ES-I3 (cell line): ENCODE measurements around the gene RGS6.

Experiments used
- H3K36me3 ChIP-seq: 2 replicates; pipeline ENCODE4 v1.6.1; 2013; ENCODE audit warnings: mild to moderate bottlenecking, low read length, control low read depth, moderate library complexity; ENCODE audit not compliant: insufficient read depth
- H3K4me1 ChIP-seq: 2 replicates; pipeline ENCODE4 v1.6.1; 2013; ENCODE audit warnings: mild to moderate bottlenecking, control low read depth, low read length; ENCODE audit not compliant: insufficient read depth
- H3K9ac ChIP-seq: 2 replicates; pipeline ENCODE4 v1.6.1; 2013; ENCODE audit warnings: low read depth, mild to moderate bottlenecking, low read length, moderate library complexity
- H3K9me3 ChIP-seq: 2 replicates; pipeline ENCODE4 v1.6.1; 2013; ENCODE audit warnings: mild to moderate bottlenecking, low read length, moderate library complexity; ENCODE audit not compliant: control insufficient read depth, insufficient read depth

RGS6 gene

DNA sequence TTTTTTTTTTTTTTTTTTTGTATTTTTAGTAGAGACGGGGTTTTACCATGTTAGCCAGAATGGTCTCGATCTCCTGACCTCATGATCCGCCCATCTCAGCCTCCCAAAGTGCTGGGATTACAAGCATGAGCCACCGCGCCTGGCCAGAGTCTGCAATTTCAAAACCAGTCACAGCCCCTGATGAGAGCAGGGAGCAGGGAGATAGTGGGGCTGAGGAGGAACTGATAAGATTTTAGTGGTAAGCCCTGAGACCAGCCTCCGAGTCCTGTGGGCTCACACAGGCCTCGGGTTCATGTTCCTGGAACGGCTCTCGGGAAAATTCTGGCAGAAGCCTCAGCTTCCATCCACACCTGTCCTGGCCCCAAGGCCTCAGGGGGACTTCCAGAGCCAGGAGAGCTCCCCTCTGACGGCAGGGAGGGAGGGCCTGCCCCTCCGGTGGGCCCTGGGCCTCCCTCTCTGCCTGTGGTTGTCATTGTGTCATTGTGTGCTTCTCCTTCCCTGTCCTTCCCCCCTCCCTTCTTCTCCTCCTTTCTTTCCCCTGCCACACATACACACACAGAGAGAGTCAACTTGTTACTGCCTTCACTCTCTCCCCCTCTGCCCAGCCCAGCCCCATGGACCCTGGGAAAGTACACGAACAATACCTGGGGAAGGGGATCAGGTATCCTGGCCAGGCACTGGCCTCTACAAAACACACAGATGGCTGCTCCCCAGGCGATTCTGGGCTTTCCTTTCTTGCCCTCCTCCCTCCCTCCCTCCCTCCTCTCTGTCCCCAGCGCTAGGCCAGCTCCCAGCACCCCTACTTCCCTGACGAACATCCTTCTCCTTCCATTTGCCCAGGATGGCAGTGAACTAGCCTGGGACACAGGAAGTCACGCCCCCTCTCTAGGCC is 667.6 kb downstream of the RGS6 start:
- no peak overlapping the region for H3K9ac ChIP-seq
- peaks cover 5% of the 10 kb centered on the region; the same call in 1 of the 2 replicates for H3K4me1 ChIP-seq
- H3K9me3 ChIP-seq, result no peaks in the 10 kb centered on the region
- no peaks in the 10 kb centered on the region for H3K36me3 ChIP-seq

DNA sequence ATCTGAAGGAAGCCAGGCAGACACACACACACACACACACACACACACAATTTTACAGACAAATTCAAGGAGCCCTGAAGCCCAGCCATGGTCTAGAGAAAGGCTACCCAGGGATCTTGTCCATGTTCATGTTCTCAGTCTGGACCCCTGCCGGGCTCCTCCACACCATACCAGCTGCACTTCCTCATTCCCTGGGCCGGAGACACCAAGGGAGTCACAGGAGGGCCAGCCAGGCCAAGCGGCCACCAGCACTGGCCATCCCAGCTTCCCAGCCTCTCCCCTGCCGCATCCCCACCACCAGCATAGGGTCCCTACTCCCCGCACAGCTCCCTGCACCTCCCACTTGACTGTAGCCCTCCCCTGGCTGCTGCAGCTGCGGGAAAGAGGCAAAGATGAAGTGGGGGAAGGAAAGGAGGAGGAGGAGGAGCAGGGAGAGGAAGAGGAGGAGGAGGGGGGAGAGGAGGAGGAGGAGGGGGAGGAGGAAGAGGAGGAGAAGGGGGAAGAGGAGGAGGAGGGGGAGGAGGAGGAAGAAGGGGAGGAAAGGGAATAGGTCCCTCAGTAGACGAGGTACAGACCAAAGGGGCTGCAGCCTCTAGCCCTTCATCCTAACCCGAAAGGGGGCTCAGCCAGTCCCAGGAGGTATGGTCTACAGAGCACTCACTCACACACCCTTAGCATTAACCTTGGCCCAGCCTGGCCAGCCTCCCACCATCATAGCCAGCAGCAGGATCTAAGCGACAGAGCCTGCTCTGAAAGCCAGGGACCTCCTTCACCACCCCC is 668.5 kb downstream of the RGS6 start:
- Histone ChIP-seq H3K9ac (no peak overlapping the region), H3K36me3 (no peaks in the 10 kb centered on the region), H3K4me1 (peaks cover 5% of the 10 kb centered on the region; the same call in 1 of the 2 replicates), H3K9me3 (no peaks in the 10 kb centered on the region)

DNA sequence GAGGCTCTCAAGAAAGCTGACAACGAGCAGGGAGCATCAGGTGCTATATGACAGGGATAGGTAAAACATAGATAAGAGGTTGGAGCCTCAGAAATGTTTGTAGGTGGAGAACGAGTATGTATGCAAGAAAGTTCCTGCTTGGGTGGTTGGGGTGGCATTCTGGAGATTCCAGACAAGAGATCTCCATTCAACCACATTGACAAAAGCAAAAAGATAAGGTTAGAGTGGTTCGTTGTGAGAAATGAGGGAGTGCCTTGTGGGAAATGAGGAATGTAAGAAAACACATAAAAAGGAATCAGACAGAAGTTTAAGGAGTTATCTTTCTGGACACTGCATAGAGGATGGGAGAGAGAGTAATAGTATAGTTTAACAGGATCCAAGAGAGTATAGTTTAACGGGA is 671.4 kb downstream of the RGS6 start:
- Histone ChIP-seq H3K36me3 (no peaks in the 10 kb centered on the region), H3K4me1 (peaks cover 20% of the 10 kb centered on the region), H3K9me3 (no peaks in the 10 kb centered on the region), H3K9ac (no peak overlapping the region)

DNA sequence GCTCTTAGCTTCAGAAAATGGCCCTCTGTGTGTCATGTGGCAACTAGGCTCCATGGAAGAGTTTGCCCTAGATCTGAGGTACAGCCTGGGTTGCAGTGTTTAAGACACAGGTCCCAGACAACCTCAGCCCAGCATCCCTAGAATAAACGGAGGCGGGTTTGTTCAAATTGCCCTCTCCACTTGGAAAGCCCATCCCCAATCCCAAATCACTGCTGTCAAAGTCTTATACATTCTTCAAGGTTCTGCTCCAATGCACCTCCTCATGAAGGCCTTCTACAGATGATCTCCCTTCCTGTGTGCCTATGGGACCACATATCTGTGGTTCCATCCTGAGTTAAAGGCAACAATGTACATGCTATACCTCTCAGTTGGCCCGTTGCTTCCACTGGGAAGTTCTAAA is 671.9 kb downstream of the RGS6 start:
- Histone ChIP-seq H3K36me3 (no peaks in the 10 kb centered on the region), H3K4me1 (peaks cover 20% of the 10 kb centered on the region), H3K9ac (no peak overlapping the region), H3K9me3 (no peaks in the 10 kb centered on the region)

DNA sequence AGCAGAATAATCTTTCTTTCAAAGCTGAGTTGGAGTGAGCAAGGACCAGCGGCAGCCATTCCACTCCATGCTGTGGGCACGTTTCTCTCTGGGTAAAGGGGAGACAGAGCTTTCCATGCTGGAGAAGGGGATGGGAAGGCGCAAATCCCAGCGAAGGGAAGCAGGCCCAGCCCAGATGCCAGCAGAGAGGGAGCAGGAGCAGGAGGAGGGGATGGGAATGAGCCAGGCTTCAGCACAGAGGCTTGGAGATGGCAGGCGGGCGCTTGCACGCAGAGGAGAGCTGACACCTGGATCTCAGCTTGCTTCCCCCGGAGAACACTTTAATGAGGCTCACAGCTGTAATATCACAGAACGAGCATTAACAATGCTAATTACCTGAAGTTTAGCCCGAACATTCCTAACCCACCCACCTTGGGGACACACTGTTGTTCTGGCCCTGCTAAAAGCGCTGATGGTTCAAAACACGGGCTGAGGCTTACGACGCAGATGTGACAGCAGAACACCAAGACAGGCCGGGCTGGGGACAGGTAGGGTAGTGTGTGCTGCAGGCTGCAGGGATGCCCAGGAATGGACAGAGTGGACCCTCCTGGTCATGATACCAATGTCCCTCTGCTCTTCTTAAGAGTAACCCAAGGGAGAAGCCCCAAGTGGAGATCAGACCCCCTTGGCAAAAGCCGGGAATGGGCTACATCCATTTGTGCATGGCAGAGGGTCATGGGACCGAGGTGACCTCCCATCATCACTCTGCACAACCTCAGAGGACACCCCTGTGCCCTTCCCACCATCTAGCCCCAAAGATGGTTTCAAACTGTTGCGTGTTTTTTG is 673.1 kb downstream of the RGS6 start:
- H3K36me3 ChIP-seq, result no peaks in the 10 kb centered on the region
- peaks cover 15% of the 10 kb centered on the region for H3K4me1 ChIP-seq
- no peak overlapping the region for H3K9ac ChIP-seq
- H3K9me3 ChIP-seq, result no peaks in the 10 kb centered on the region

DNA sequence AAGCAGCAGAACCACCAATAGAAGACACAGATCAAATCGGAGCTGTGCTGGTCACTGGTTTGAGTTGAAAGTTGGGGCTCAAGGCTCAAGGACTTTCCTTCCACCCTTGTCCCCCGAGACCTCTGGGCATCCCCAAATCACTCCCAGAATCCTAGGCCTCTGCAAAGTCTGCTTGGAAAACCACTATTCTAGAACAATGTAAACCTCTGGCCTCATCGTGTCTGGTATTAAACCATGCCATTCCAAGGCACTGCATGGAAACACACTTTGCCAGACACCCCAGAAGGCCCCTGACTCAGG is 673.6 kb downstream of the RGS6 start:
- H3K36me3 ChIP-seq, result no peaks in the 10 kb centered on the region
- H3K4me1 ChIP-seq, result peaks cover 15% of the 10 kb centered on the region
- H3K9me3 ChIP-seq, result no peaks in the 10 kb centered on the region
- H3K9ac ChIP-seq, result no peak overlapping the region

DNA sequence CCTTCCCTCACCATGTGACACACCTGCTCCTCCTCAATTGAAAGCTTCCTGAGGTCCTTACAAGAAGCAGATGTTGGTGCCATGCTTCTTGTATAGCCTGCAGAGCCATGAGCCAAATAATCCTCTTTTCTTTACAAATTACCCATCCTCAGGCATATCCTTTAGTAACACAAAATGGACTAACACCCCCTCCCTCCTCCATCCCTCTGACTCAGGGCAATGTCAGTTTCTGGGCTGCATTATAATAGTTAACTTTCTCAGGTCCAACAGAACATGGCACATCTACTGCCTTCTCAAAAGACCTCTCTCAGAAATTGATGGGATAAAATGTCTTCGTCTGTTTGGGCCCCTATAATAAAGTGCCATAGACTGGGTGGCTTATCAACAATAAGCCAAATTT is 674.6 kb downstream of the RGS6 start:
- Histone ChIP-seq H3K4me1 (peaks cover 15% of the 10 kb centered on the region), H3K9me3 (no peaks in the 10 kb centered on the region), H3K36me3 (no peaks in the 10 kb centered on the region), H3K9ac (no peak overlapping the region)

DNA sequence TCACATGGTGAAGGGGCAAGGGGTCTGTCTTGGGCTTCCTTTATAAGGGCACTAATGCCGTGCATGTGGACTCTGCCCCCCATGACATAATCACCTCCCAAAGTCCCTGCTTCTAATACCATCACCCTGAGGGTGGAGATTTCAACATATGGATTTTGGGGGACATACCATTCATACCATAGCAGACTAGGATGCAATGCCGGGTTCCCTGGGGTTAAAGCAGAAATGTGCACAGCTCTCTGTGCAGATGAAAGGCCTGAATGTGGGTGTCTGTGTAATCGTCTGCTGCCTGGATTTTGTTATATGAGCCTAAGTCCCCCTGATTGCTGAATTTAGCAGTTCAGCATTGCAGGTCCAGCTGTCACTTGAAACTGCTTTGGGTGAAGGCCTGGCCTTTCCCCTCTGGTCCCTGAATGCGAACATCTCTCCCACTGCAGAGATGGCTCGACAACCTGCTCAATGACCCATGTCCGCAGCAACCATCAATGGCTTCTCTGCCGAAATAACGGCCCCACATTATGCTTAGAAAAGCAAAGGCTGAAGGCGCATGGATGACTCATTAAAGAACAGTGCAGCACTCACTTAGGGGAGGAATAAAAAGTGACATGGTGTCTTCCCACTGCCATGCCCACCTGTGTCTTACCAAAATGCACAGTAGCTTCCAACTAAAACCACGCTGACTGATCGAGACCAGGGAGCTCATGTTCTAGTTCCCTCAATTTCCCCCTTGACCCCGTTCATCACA is 675.3 kb downstream of the RGS6 start:
- Histone ChIP-seq H3K9me3 (no peaks in the 10 kb centered on the region), H3K9ac (no peak overlapping the region), H3K4me1 (peaks cover 15% of the 10 kb centered on the region), H3K36me3 (no peaks in the 10 kb centered on the region)

DNA sequence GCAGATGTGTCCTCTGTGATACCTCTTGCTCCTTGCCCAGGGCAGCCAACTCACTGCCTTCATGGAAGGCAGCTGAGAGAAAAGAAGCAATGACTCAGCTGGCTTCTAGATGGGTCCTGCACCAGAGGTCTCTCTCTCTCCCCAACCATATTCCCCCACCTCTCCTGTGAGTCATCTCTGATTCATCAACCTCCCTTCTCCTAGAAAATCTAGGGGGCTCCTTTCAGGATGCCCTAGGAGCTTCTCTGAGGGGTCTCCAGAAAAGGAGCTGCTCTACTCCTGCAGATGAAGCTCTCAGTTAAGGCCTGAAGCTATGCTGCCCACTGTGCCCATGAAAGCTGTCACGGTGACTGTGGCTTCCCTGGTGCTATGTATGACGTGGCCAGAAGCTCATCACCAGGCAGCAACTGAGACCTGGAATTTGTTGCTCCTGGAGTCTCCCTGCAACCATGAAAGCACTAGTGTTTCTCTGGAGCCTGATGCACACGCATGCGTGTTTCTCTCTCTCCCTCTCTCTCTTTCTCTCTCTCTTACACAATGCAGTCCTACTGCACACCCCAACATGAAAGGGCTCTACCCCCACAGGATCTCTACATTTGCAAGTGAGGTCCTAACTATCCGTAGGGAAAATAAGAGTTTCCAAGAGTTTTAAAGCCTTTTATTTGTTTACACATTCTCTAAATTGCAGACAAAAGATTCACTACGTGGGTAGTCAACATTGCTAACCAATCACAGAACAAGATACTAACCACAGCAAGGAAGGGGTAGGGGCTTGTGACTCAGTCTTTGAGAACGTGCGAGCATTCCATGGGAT is 676.4 kb downstream of the RGS6 start:
- no peak overlapping the region for H3K9ac ChIP-seq
- H3K36me3 ChIP-seq, result no peaks in the 10 kb centered on the region
- H3K9me3 ChIP-seq, result no peaks in the 10 kb centered on the region
- H3K4me1 ChIP-seq, result peaks cover 15% of the 10 kb centered on the region

DNA sequence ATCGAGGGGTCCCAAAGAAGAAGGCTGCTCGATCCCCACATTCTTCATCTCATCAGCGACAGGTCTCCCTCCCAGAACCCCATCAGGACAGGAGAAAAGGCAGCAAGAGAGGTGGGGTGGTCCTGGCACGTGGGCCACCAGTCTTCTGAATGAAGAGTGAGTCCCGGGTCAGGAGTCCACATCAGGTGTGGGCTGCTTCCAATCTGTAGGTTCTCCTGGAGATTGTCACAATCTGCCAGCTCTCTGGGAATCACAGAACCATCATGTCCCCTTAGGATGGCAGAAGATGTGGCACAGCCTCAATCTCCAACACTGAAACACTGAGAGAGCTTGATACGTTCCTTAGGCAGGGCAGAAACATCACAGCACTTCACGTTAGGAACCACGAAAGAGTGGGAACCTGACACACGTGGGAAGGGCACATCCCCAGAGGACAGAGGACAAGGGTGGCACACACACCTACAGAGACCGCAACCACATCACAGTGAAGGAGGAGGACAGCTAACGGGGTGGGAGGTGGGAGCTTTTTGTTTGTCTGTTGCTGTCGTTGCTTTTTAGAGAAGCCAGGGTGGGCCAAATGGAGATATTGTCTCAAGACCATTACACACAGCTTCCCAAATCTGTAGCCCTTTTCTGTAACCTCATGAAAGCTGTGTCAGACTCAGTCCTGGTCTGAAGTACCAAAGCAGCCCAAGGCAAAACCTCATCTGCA is 677.1 kb downstream of the RGS6 start:
- Histone ChIP-seq H3K9ac (no peak overlapping the region), H3K36me3 (no peaks in the 10 kb centered on the region), H3K4me1 (peaks cover 15% of the 10 kb centered on the region), H3K9me3 (no peaks in the 10 kb centered on the region)

DNA sequence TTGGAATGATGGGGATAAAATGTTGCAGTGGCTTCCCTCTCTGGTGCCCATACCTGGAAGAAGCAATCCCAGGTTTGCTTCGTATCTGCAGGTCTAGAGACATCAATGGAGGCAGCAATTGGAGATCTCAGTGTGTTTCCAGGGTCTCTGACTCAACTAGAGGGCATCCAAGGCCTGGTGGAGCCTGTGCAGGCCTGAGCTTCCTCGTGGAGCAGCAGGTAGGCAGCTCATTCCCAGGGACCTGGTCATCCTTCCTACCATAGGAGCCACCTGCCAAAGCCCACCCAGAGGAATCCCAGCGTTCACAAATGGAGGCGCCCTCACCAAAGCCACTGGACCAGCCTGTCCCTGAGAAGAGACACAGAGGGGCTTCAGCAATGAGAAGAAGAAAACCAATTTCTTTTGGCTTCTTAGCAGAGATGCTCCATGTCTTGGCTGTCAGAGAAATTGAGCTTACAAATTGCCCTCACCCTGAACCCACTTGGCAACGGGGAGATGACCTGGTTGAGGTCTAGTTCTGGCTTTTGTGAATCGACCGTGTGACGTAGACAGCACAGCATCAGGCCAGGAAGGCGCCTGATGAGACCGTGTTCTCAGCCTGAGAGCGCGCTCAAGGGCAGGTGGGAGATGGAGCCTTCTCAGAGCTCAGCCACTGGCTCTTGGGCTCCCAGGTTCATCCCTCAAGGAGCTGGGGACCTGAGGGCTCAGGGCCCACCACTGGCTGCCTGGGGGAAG is 678.0 kb downstream of the RGS6 start:
- H3K9ac ChIP-seq, result no peak overlapping the region
- no peaks in the 10 kb centered on the region for H3K36me3 ChIP-seq
- peaks cover 17% of the 10 kb centered on the region for H3K4me1 ChIP-seq
- no peaks in the 10 kb centered on the region for H3K9me3 ChIP-seq

DNA sequence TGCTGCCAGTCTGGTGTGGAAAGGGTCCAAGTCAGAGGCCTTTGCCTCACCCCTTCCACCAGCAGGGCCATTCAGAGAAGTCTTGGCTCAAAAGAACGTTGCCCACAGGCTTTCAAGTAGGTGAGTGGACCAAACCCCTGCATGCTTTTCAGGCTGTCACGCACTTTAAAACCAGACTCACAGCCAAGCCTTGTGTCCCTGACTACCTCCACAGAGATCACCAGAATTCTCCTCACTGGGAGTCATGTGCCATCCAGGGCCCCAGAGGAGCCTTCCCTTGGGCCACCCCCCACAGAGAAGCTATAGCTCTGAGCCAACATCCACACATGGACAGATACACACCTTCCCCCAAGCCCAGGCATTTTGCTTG is 678.6 kb downstream of the RGS6 start:
- H3K9ac ChIP-seq, result no peak overlapping the region
- H3K9me3 ChIP-seq, result no peaks in the 10 kb centered on the region
- H3K4me1 ChIP-seq, result peaks cover 22% of the 10 kb centered on the region

More for the DNA sequence above, 678.6 kb downstream of the RGS6 start:
- no peaks in the 10 kb centered on the region for H3K36me3 ChIP-seq
